K562 (cell line): Measurements from ENCODE around the gene KIF21A.

Experiments
- CTCF ChIP-seq, 3 experiments: IDR thresholded peaks in 2 of 3; conservative IDR thresholded peaks in 1 of 3; 2 replicates each; pipeline ENCODE4 v1.5.1; 2011 to 2012; ENCODE audit warnings: low read length in 3 of 3, mild to moderate bottlenecking in 3 of 3, control low read depth in 2 of 3, improper control_type of control experiment in 1 of 3, inconsistent platforms in 1 of 3, low read depth in 1 of 3, mixed read lengths in 1 of 3, moderate library complexity in 1 of 3; ENCODE audit not compliant: insufficient read depth in 2 of 3
- DPF2 ChIP-seq: fragments of 450-650 bp; IDR thresholded peaks from 2 replicates; pipeline ENCODE4 v1.6.1; 2016
- EGR1 ChIP-seq: fragments of 450-650 bp; conservative IDR thresholded peaks from 2 replicates; pipeline ENCODE4 v1.6.1; 2017; ENCODE audit warnings: mild to moderate bottlenecking
- EZH2 ChIP-seq: IDR thresholded peaks from 2 replicates; pipeline ENCODE4 v1.6.1; 2012; ENCODE audit warnings: low read depth, mild to moderate bottlenecking, inconsistent platforms, low read length, borderline replicate concordance
- FIP1L1 ChIP-seq: fragments of 200-400 bp; formaldehyde crosslinking; IDR thresholded peaks from 2 replicates; pipeline ENCODE4 v1.6.1; 2018; ENCODE audit warnings: mild to moderate bottlenecking, low read depth, low read length; ENCODE audit not compliant: poor library complexity, severe bottlenecking
- GABPB2 ChIP-seq: fragments of 250-450 bp; sonication (Bioruptor Pico); conservative IDR thresholded peaks from 2 replicates; pipeline ENCODE4 v1.5.1; 2021; ENCODE audit warnings: mild to moderate bottlenecking
- HCFC1 ChIP-seq: IDR thresholded peaks from 2 replicates; pipeline ENCODE4 v1.6.1; 2012; ENCODE audit warnings: low read depth, low read length, improper control_type of control experiment
- KLF16 ChIP-seq: IDR thresholded peaks from 2 replicates; pipeline ENCODE4 v1.6.1; 2016; ENCODE audit warnings: antibody characterized with exemption
- NR1H2 ChIP-seq: sonication (generic); formaldehyde crosslinking; IDR thresholded peaks from 2 replicates; pipeline ENCODE4 v1.4.0; 2020; ENCODE audit warnings: mild to moderate bottlenecking, missing genetic modification reagents
- POLR2AphosphoS5 ChIP-seq: IDR thresholded peaks from 2 replicates; pipeline ENCODE4 v1.6.1; 2011; ENCODE audit warnings: mild to moderate bottlenecking, low read depth, low read length, moderate library complexity; ENCODE audit not compliant: control insufficient read depth, insufficient read depth
- ZBTB40 ChIP-seq, 2 experiments: fragments of 450-650 bp in 1 of 2; sonication (generic) in 1 of 2; formaldehyde crosslinking in 1 of 2; IDR thresholded peaks; 2 replicates each; pipeline versions ENCODE4 v1.7.1 to v1.9.0; 2016 to 2022; ENCODE audit warnings: inconsistent platforms in 1 of 2, mild to moderate bottlenecking in 1 of 2, missing genetic modification reagents in 1 of 2

- TF ChIP-seq POLR2AphosphoS5 (no peak), GABPB2 (CRISPR knock-in tag) (no peak), ZBTB40 (IDR thresholded peaks at IDR 0.05) (no peak), ZBTB40 (CRISPR knock-in tag; IDR thresholded peaks at IDR 0.05) (no peak), NR1H2 (CRISPR knock-in tag) (no peak), CTCF (IDR thresholded peaks at IDR 0.05 in 2 of 3, conservative IDR thresholded peaks at IDR 0.05 in 1 of 3; ENCODE audit: insufficient read depth in 2 of 3, low read depth in 1 of 3, low read length in 3 of 3) (no peak), EZH2 (no peak), DPF2 (no peak), EGR1 (no peak), FIP1L1 (no peak), KLF16 (no peak), HCFC1 (no peak)
Measured at GRCh38 chr12:39278426-39278825, 164.5 kb downstream of the KIF21A start.
